ENCODE data around the gene CLEC5A.

GRCh38 chr7:141992156-141992555 is 45.4 kb upstream of the CLEC5A start:
- TF ChIP-seq, protein P1, sequence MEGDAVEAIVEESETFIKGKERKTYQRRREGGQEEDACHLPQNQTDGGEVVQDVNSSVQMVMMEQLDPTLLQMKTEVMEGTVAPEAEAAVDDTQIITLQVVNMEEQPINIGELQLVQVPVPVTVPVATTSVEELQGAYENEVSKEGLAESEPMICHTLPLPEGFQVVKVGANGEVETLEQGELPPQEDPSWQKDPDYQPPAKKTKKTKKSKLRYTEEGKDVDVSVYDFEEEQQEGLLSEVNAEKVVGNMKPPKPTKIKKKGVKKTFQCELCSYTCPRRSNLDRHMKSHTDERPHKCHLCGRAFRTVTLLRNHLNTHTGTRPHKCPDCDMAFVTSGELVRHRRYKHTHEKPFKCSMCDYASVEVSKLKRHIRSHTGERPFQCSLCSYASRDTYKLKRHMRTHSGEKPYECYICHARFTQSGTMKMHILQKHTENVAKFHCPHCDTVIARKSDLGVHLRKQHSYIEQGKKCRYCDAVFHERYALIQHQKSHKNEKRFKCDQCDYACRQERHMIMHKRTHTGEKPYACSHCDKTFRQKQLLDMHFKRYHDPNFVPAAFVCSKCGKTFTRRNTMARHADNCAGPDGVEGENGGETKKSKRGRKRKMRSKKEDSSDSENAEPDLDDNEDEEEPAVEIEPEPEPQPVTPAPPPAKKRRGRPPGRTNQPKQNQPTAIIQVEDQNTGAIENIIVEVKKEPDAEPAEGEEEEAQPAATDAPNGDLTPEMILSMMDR (IDR thresholded peaks at IDR 0.05), result no peak
- TF ChIP-seq POLR2AphosphoS5 (IDR thresholded peaks at IDR 0.05; ENCODE audit: low read depth, low read length) (no peak), TCF7L2 (IDR thresholded peaks at IDR 0.05; ENCODE audit: low read depth, low read length) (no peak)
